CD4-positive, alpha-beta T cell treated with Interleukin-4 for 4 hours (primary cell): ENCODE results near the gene TBKBP1.

ENCODE experiments used
- DNase-seq: peaks from one replicate; pipeline ENCODE4 v3.0.0-alpha.2; 2020

Gene TBKBP1

DNA sequence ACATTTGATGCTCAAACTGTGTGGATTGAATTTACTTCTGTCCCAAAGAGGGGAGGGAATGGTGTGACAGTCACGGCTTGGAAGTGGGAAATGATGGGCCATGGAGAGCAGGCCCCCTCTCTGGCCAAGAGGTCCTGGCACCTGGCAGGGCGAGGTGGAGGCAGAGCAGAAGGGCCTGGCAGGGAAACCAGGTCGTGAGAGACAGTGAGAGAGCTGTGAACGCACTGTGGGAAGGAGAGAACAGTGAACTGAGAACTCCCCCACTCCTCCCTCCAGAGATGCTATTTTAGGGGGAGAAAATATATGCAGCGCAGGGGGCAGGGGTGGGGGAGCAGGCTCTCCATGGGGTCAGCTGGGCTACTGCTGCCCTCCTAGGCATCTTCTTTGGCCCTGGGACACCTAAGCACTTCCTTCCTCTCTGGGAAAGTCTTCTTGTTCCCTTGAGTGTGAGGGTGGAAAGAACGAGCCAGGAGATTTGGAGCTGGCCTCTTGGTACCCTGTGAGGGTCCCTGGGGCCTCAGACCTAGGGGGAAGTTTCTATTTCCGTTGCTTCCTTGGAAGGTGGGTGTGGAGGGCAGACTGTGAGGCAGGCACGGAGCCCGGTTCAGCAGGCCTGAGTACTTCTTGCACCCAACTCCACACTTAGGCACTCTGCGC lies 21.8 kb downstream of the TBKBP1 start:
- no peak for DNase-seq

DNA sequence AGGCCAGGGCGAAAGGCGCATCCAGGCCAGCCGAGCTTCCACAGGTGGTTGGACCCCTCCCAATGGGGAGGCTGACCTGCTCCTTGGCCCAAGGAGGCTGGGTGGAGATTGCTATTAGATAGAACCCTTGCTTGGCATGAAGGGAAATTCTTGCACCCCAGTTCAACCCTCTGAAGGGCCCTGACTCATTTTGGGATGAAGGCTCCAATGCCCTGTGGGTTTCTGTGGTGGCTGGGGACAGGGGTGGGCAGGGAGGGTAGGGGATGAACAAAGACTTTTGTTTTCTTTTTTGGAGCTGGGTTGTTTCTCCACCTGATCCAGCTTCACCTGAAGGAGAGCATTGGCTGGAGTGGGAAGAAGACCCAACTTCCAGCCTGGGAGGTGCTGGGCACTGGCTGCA lies 22.4 kb downstream of the TBKBP1 start:
- no peak for DNase-seq

DNA sequence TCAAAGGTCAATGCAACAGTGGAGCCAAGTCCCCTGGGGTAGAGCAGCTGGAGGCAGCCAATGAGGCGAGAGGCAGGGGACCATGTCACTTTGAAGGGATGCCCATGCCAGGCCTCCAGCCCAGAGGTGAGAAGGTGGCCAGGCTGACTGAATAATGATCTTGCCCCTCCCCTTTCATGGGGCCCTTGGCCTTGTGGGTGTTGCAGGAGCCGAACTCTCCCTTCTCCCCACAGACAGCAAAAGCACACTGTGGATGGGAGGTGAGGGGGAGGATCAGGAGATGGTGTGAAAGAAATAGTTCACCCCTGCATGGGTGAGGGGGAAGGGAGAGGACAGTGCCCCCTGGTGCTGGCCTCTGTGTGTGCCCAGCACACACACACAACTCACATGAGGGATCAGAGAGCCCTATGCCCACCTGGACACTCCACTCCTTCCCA lies 23.3 kb downstream of the TBKBP1 start:
- DNase-seq, result no peak

DNA sequence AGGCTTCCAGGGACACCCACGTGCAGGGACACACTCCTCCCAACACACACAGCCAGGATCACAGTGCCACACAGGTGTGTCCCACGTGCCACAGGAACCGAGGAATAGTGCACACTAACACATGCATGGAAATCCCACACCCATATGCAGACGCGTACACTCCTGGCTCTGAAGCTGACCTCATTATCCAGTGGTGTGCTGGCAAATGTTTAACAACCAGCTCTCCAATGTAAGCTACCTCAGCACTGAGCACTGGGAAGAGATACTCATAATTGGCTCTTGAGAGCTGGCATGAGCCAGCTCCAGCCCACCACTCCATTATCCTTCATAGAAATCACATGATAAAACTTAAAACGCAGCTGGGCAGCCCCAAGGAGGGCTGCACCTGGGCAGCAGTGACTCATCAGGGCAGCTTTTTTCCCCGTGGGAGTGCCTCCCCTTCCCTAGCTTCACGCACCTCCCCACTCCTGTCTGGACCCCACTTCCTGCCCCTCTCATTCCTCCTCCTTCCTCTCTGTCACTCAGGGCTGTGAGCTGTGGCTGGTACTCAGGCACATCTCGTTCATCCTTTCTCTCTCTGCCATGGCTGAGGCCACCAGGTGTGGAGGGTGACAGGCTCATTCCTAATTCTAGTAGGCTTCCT lies 24.1 kb downstream of the TBKBP1 start:
- no peak for DNase-seq

DNA sequence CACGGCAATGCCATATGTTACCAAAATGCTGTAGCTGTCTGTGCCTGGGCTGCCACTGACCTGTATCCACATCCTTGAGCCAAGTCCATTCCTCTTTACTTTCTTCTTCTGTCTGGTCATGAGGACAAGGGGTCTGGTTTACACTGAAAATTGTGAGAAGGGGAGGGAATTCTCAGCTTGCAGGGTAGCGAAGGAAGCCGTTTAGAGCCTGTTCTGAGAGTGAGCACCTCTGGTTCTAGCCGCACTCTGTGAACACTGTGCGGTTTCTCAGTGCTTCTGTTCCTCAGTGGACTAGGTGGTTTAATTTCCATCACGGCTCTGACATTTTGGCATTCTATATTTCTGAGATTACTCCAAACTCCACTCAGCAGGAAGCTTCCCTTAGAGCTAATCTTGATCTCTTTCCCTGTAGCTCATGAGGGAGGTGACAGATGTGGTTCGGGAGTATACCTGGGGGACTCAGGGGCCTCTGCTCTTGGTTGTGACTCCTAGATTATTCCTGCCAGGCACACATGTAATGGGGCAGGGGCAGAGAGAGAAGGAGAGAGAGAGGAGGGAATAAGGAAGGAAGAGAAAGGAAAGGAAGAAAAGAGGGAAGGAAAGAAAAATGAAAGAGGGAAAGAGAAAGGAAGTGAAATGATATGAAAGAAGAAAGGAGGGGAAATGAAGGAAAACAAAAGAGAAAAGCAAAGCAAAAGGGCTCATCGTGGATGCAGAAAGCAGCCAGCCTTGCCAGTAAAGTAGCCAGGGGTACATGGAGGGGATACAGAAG lies 24.9 kb downstream of the TBKBP1 start:
- DNase-seq, result no peak

DNA sequence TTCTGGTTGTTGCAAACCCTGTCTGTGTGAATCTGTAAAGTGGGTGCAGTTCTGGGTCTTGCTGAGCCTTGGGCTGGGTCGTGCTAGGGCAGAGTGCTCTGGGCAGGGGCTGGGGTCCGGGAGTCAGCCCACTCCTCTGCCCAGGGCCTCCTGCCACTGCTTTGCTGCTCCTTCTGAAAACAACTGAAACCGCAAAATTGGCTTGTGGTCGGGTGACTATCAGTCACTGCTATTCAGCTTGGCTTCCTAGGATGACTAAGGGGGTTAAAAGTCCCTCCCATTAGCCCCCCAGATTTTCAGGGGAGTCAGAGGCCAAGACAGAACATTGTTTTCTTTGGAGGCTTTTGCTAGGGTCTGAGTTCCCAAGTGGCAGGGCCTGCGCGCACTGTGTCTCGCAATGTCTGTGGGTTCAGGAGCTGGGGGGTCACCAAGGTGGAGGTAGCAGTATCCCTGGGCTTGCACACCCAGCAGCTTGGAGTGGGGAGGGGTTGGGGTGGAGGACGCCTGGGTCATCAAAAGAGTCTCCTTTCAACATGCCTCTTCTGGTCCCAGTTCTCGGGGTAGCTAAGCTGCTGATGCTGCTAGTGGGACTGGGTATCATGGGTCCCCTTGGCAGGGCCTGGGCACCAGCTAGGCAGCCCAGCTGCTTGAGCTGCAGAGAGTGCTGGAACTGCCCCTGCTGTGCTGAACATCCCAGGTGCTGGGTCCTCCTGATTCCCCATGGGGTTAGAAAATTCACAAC lies 25.6 kb downstream of the TBKBP1 start:
- peak; percentile 78 for DNase-seq

DNA sequence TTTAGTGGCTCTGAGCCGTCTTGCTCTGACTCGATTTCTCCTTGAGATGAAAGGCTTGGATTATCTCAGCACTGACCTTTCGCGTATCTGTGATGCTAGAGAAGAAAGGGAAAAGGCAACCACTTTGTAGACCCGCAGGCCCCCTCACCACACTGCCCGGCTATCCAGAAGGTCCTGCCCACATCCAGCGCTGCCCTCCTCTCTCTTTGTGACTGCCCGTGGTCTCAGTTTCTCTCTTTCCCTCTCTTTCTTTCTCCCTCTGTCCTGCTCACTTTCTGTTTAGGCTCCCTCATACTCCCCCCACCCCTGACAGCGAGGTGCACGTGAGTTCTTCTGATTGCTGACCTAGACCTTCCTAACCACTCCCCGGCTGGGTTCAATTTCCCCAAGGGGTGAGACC lies 26.2 kb downstream of the TBKBP1 start:
- DNase-seq, result no peak

DNA sequence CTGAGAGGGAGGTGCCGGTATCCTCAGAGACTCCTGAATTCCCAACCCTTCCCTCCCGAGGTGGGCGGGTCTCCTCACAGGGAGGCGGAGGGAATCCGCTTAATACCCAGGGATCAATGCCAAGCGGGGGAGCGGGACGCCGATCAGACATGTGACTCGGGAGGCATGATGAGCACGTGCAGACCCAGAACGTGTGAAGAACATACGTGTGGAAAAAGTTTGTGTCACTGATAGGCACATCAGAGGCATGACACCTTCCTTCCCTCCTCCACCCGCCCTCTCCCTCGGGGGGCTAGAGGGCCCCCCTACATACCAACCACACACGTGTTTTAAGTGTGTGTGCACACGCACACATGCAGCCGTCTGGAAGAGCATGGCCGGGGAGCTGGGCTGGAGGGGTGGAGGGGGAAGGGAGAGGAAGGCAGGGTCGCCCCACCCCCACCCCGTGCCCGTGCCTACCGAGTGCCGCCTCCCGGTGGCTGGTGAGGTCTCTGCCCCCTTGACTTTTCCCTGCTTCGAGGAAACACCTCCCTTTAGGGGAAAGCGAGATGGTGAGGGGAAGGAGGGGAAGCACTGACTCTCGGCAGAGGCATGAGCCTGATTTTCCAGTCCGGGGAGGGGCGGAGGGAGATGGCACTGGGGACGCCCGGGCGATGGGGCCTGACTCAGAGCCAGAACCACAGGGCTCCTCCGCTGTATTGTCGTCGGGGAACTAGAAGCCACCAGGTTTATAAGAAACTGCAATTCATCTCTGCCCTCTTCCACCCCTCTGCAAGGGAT lies 27.0 kb downstream of the TBKBP1 start:
- peak; percentile 85 for DNase-seq

DNA sequence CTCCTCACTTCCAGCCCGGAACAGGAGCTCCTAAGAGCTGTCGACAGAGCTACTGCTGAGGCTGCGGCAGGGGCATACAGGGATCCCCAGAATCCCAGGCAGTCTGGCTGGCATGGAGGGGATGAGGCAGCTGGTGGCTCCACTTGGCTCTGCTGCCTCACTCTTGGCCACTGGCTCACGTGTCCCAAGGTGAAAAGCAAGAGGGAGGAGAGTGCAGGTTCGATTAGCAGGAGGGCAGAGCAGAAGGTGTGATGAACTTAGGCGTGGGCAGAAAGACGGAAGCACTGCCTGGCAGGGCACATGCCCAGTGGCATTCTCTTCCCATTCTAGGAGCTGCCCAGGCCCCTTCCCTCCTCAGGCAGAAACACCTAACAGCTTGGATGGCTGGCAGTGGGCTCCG lies 27.8 kb downstream of the TBKBP1 start:
- DNase-seq, result no peak

DNA sequence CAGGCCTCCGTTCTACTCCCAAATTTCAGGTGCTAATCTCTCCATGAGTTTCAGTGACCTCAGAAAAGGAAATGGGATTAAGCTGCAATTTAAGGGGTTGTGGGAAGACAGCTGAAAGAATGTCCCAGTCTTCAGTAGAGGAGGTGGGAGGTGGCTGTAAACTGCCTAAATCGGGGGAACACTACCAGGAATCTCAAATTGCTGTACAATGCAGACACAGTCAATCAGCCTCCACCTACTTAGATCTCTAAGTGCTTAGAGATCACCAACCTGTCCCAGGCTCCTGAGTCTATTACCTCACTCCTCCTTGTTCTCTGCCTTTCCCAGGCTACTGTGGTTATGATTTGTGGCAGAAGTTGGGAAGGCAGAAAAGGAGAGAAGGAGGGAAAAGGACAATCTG lies 30.7 kb downstream of the TBKBP1 start:
- DNase-seq, result no peak

DNA sequence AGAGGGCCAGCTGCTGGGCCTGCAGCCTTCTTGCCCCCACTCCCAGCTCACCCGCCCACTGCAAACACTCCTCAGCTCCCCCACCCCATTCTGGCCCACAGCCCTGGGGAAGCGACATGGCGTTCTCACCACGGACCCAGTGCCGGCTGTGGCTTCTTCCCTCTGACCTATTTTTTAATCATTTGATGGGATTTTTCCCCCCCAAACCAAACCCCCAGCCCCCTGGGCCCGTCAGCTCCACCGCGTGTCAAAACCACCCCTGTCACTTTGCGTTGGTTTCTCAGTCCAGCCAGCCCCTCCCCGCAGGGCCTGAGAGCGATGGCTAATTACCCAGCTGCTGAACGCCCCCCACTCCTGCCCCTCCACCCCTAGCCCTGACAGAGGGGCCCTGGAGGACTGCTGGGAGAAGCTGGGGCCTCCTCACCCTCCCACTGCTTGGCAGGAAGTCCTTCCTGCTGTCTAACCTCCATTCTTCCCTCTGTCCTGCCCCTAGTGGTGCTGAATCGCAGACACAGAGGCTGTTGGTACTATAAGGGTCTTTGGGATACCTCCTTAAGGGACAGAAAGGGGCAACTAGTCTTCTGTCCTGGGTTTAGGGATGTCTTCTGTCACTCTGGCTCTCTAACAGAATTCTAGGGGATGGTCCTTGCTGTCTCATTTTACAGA lies 31.6 kb downstream of the TBKBP1 start:
- no peak for DNase-seq

DNA sequence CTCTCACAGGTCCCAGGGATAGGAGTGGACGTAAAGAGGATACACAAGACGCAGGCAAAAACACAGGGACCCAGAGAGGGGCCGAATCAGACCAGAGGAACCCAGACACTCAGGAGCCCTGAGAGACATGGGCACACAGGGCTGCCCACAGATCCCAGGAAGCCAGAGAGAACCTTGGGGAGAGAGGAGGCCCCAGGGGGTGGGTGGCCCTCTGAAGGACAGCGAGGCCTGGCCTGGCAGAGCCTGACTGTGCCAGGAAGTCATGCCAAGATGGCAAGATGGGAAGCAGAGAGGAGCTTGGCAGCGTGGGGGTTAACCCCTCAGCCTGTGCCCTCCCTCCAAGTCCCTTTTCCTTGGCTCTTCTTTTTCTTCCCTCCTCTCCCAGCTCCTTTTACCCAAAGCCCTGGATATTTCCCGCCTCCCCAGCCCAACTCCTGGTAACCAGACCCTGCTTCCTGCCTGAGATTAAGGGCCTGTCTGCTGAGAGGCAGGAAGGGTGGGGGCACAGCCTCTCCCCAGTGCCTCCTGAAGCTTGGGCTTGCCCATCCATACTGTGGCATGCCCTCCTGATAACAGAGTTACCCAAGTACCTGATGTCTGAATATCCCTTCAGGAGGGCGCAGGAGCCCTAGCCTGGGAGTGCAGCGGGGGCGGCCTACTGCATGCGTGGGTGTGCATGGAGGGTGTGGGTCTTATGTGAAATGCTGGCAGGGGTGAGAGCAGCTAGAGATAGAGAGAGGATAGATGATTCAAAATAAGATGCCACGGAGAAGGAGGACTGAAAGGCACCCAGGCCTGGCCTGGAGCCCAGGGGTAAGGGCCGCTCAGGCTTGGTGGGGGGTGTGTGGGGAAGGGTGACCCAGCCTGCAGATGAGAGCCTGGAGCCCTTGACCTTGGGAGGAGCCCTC lies 33.1 kb downstream of the TBKBP1 start:
- no peak for DNase-seq

DNA sequence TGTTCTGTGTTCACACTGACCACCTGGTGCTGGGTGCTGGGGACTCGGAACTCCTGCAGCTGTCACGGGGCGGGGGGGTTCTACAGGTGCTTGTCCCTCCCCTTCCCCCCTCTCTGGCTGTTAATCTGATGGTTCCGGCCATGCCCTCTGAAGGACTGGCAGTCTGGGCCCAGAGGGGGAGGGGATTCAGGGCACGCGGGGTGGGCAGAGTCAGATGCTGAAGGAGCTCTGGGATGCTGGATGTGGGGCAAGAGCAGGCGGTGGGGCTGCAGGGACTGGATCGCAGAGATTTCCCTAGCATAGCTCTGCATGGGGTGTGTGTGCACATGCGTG lies 33.7 kb downstream of the TBKBP1 start:
- DNase-seq, result no peak

DNA sequence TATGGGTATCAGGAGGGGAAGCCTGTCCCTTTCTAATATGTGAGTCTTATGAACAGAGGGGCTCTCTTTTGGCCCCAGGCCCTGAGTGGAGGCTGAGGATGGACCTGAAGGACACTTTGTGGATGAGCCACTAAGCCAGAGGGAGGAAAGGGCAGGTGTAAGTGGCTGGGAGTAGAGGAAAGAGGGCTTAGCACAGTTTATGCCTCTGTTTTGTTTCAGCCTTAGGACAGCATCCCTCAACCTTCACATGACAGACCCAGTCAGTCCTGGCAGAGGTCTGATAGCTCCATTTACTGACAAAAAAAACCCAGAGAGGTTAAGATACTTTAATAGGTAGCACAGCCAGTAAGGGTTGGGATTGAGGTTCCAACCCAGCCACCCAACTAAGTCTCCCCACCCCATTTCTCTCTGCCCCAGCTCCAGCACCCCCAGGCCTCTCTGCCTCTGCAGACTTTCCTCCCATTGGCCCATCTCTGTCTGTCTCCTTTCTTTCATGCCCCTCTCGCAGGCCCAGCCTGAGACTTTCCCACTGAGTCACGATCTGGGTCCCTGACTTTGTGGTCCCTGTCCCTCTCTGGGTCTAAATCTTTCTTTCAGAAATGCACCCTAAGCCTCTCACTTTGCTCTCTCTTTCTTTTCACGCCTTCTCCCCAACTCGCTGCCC lies 34.4 kb downstream of the TBKBP1 start:
- DNase-seq, result no peak

DNA sequence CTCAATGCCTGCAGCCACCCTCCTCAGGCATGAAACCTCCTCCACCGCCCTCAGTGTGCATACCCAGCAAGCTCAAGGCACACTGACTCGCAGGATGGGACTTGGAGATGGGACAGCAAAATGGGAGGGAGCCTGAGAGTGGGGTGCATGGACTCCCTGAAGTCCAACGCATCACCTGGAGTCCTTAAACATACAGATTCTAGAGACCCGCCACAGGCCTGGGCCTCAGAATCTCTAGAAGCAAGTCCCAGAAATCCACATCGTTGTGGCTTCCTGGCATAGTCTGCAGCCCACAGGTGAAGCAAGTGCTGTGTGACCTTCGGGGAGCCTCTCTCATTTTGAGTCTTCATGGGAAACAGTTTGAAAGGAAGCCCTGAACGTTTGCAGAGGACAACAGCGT lies 35.5 kb downstream of the TBKBP1 start:
- DNase-seq, result no peak

DNA sequence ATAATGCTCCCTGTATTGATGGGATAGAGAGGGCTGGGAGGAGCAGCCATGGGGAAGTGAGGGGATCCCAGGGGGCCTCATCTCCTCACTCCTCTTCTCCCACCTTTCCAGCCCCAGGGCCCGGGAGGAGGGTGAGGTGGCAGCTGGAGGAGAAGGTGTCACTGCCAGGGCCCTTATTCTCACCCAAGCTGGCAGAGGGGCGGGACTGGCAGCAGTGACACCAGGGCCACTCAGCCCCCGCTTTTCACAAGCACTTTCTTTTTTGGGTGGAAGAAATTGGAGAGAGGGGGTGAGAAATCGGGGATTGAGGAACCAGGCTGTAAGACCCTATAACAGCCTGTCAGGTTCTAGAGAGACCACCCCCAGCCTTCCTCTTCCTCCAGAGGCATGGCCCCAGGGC lies 36.7 kb downstream of the TBKBP1 start:
- DNase-seq, result no peak

DNA sequence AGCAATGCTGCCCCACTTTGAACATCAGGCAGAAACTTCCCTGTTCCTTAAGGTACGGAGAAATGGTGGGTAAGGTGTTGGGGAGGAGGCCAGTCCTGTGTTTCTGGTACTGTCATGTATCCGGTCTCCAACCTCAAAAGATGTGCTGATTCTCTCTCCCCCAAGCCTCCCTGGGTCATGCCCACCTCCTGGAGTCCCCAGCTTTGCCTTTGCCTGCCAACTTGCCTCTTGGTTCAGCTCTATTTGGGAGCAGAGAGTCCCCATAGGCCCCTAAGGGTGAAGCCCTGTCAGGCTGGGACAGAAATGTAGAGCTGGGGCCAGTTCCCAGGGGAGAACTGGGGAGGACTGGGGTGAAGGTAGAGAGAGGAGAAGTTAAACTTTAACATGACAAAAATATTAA lies 37.4 kb downstream of the TBKBP1 start:
- DNase-seq, result no peak

DNA sequence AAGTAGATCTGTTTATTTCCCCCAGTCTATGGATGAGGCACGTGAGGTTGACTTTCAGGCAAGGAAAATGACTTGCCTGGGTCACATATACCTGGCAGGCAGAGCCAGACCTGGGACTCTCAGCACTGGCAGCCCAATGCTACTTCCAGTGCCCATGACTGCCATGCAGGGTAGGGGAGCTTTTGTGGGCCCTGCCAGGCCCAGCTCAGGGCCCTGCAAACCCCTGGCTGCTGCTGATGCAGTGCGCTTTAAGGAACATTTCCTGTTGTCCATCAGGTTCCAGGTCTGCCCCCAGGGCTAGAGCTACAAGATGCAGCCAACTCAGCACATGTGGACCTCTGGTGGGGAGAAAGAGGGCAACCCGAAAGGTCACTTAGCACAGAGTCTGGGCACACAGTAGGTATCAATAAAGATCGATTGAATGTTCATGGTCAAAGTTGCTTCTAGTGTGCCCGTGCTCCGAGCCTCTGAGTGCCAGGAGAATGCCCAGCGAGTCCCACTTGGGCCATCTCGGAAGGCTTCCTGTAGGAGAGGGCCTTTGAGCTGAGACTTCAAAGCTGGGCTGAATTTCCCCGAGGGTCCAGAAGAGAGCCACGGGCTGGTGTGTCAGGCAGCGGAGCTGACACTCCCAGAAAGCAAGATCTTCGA lies 38.6 kb downstream of the TBKBP1 start:
- DNase-seq, result no peak

DNA sequence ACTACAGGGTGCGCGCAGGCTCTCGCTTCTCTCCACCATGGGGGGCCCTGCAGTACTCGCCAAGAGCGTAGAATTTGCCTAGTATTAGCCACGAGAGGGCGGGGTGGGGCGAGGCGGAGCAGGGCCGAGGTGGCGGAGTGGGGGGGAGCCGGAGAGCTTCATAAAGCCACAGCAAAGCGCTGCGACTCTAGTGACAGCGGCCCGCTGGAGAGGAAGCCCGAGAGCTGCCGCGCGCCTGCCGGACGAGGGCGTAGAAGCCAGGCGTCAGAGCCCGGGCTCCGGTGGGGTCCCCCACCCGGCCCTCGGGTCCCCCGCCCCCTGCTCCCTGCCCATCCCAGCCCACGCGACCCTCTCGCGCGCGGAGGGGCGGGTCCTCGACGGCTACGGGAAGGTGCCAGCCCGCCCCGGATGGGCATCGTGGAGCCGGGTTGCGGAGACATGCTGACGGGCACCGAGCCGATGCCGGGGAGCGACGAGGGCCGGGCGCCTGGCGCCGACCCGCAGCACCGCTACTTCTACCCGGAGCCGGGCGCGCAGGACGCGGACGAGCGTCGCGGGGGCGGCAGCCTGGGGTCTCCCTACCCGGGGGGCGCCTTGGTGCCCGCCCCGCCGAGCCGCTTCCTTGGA lies 39.2 kb downstream of the TBKBP1 start, which contains the start of gene TBX21:
Gene TBX21, plus strand, starts transcription at position 190 of the 627 bp plus-strand sequence. Its CDS starts 219 bp downstream, at position 409.
- DNase-seq, result peak; percentile 92
